RPMI7951 (cell line): ENCODE data around the gene TIAM1. TPM values are rescaled to one million over a fixed set of nuclear protein-coding genes. Genes with fewer than 3 reads are reported as not detected.

ENCODE experiments used
- DNase-seq: peaks from one replicate; pipeline ENCODE4 v3.0.0-alpha.2; 2012; ENCODE audit warnings: low read depth
- total RNA-seq: library from RNA; depleted of rRNA; stranded (reverse); fragments of >200 nt; shearing (Covaris generic); gene quantifications from 2 replicates; pipeline ENCODE4 v1.2.3, GENCODE V29; 2014

The TIAM1 gene
- total RNA-seq, 1 experiment from 2014 or later: 3.5 TPM

DNA sequence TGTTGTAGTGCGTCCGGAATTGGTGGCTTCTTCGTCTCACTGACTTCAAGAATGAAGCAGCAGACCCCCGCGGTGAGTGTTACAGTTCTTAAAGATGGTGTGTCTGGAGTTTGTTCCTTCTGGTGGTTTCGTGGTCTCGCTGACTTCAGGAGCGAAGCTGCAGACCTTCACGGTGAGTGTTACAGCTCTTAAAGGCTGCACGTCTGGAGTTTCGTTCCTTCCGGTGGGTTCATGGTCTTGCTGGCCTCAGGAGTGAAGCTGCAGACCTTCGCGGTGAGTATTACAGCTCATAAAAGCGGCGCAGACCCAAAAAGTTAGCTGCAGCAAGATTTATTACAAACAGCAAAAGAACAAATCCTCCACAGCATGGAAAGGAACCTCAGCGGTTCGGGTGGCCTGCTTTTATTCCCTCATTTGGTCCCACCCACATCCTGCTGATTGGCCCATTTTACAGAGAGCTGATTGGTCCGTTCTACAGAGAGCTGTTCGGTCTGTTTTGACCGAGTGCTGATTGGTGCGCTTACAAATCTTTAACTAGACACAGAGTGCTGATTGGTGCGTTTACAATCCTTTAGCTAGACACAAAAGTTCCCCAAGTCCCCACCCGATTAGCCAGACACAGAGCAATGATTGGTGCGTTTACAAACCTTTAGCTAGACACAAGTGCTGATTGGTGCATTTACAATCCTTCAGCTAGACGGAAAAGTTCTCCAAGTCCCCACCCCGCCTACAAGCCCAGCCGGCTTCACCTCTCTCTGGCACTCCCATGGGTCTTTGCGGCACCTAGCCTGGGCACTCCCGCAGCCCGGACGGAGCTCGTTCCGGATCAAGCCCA is 256.2 kb downstream of the TIAM1 start:
- no peak for DNase-seq

DNA sequence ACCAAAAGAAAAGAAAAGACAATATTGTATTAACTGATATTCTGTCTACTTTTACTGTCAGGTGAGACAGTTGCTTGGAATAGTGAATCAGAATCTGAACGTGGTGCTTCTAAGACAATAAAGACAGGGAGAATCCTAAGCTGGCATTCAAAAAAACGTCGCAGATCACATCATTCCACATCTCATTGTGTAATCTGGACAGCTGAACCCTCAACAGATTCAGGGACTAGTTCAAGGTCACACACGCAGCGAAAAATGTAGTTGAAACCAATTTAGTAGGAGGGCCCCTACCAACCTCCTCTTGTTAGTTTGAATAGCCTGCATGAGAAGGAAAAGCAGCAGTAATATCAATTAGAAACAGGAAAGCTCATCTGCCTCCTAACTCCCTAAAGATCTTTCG is 259.4 kb downstream of the TIAM1 start:
- no peak for DNase-seq

DNA sequence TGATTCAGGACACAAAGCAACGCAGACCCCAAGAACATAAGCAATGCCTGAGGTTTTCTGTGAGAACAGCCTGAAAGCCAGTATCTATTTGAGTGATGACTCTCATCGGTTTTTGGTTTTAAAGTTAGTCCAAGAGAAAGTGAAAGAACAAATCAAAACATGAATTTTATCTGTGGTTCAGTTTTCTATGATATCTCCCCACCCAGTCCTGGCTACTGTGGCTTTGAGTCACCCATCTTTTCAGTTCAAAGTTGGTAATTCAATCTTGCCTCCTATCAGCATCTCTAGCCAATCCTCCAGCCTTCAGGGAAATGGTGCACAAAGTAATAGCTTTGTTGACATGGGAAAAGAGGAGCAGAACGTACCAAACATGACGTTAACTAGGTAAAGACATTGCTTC is 265.3 kb downstream of the TIAM1 start:
- no peak for DNase-seq

DNA sequence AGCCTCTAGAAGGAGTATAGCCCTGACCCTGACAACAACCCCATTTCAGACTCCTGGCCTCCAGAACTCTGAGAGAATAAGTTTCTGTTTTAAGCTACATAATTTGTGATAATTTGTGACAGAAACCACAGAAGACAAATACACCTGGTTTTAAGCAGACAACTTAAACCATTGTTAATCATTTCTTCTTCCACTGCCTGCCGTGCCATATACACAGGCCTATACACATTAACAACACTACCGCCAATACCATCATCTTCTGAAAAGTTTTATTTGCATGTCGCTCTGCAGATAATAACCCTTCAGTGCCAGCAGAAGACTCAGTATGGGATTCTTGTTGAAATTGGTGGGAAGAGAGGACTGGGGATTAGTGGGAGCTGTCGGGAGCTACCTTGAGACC is 265.8 kb downstream of the TIAM1 start:
- DNase-seq: no peak

DNA sequence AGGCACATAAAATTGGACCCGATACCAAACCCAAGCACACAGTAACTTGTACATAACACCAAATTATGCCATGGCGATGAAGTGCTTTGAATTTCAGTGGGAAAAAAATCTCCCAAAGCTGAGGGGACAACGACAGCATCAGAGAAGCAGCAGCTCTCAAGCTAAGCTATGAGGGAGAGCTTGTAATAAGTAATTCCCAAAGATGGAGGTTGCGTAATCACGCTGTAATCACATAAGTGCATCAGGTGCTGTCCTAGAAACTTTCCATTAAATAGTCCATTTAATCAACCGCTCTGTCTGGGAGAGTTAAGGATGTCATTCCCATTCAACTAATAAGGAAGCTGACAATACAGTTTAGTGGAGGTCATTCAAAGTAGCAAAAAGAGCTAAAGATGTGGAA is 268.2 kb downstream of the TIAM1 start:
- no peak for DNase-seq

DNA sequence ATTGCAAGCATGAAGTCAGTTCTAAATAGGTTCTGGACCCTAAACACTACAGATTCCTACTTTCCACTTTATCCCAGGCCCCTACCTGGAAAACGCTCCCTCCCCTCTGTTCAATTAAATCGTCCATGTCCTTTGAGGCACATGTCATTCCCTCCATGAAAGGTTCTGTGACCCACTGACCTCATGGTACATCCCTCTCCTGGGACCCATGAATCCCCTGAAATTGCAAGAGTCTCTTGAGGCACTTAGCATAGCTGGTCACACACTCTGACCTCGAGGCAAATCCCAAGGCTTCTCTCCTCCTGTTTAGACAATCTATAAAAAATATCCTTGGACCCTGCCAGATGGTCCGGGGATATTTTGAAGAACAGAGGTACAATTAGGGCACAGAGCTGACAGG is 271.5 kb downstream of the TIAM1 start:
- no peak for DNase-seq
